Trophoblast cell (in vitro differentiated cells and primary cell): ENCODE results near the gene PANK2.

Experiments
- DNase-seq, 2 donors: peaks; one replicate each; pipeline ENCODE4 v3.0.0-alpha.2; 2016
- H2AFZ ChIP-seq: 2 replicates; pipeline ENCODE4 v1.6.1; 2013; ENCODE audit warnings: low read length, moderate library complexity, mild to moderate bottlenecking; ENCODE audit not compliant: insufficient read depth, poor library complexity
- H2AK5ac ChIP-seq: 2 replicates; pipeline ENCODE4 v1.6.1; 2013; ENCODE audit warnings: mild to moderate bottlenecking, low read length
- H2BK120ac ChIP-seq: 2 replicates; pipeline ENCODE4 v1.6.1; 2013; ENCODE audit warnings: low read length, mild to moderate bottlenecking, moderate library complexity; ENCODE audit not compliant: insufficient read depth, poor library complexity
- H2BK12ac ChIP-seq: 2 replicates; pipeline ENCODE4 v1.6.1; 2013; ENCODE audit warnings: mild to moderate bottlenecking, low read length, moderate library complexity
- H2BK5ac ChIP-seq: 2 replicates; pipeline ENCODE4 v1.6.1; 2013; ENCODE audit warnings: low read length, low read depth, moderate library complexity, mild to moderate bottlenecking; ENCODE audit not compliant: poor library complexity
- H3K14ac ChIP-seq: 2 replicates; pipeline ENCODE4 v1.6.1; 2013; ENCODE audit warnings: mild to moderate bottlenecking, low read length
- H3K18ac ChIP-seq: 2 replicates; pipeline ENCODE4 v1.6.1; 2013; ENCODE audit warnings: mild to moderate bottlenecking, low read length
- H3K23ac ChIP-seq: 2 replicates; pipeline ENCODE4 v1.6.1; 2013; ENCODE audit warnings: low read length
- H3K27ac ChIP-seq: 2 replicates; pipeline ENCODE4 v1.5.1; 2013; ENCODE audit warnings: low read depth, mild to moderate bottlenecking, inconsistent platforms, low read length, moderate library complexity
- H3K27me3 ChIP-seq: 2 replicates; pipeline ENCODE4 v1.6.1; 2013; ENCODE audit warnings: inconsistent platforms, mild to moderate bottlenecking, low read length, moderate library complexity; ENCODE audit not compliant: insufficient read depth
- H3K36me3 ChIP-seq, 2 experiments: 1 replicate in 1 of 2; 2 replicates in 1 of 2; pipeline ENCODE4 v1.6.1; 2013; ENCODE audit warnings: low read length in 2 of 2, mild to moderate bottlenecking in 2 of 2, moderate library complexity in 1 of 2; ENCODE audit not compliant: insufficient read depth in 2 of 2, control insufficient read depth in 1 of 2
- H3K4ac ChIP-seq: 2 replicates; pipeline ENCODE4 v1.6.1; 2013; ENCODE audit warnings: low read depth, mild to moderate bottlenecking, low read length, moderate library complexity
- H3K4me1 ChIP-seq, 2 experiments: 1 replicate in 1 of 2; 2 replicates in 1 of 2; pipeline ENCODE4 v1.6.1; 2013; ENCODE audit warnings: low read length in 2 of 2, mild to moderate bottlenecking in 2 of 2, moderate library complexity in 1 of 2; ENCODE audit not compliant: insufficient read depth in 2 of 2, control insufficient read depth in 1 of 2
- H3K4me2 ChIP-seq: 2 replicates; pipeline ENCODE4 v1.6.1; 2013; ENCODE audit warnings: inconsistent platforms, mild to moderate bottlenecking, low read length, moderate library complexity
- H3K4me3 ChIP-seq: 2 replicates; pipeline ENCODE4 v1.5.1; 2013; ENCODE audit warnings: mild to moderate bottlenecking, low read depth, low read length, inconsistent platforms
- H3K79me1 ChIP-seq: one replicate; pipeline ENCODE4 v1.6.1; 2013; ENCODE audit warnings: low read length
- H3K79me2 ChIP-seq: 2 replicates; pipeline ENCODE4 v1.6.1; 2013; ENCODE audit warnings: low read length, mild to moderate bottlenecking; ENCODE audit not compliant: control insufficient read depth, insufficient read depth, poor library complexity
- H3K9ac ChIP-seq: 2 replicates; pipeline ENCODE4 v1.6.1; 2013; ENCODE audit warnings: mild to moderate bottlenecking, low read length
- H3K9me3 ChIP-seq: 2 replicates; pipeline ENCODE4 v1.6.1; 2013; ENCODE audit warnings: low read depth, mild to moderate bottlenecking, control low read depth, inconsistent platforms, low read length; ENCODE audit not compliant: insufficient read depth
- H4K12ac ChIP-seq: 2 replicates; pipeline ENCODE4 v1.6.1; 2013; ENCODE audit warnings: low read depth, mild to moderate bottlenecking, low read length, moderate library complexity
- H4K8ac ChIP-seq: 2 replicates; pipeline ENCODE4 v1.6.1; 2013; ENCODE audit warnings: low read depth, mild to moderate bottlenecking, low read length, moderate library complexity
- H4K91ac ChIP-seq: one replicate; pipeline ENCODE4 v1.6.1; 2013; ENCODE audit warnings: low read depth, mild to moderate bottlenecking, low read length, moderate library complexity
- WGBS: extraction: QIAGEN DNeasy Blood & Tissue Kit; methylation state at CpG from one replicate; pipeline ENCODE4 v1.1.7; 2013; ENCODE audit warnings: missing lambda C conversion rate; ENCODE audit not compliant: insufficient read length, insufficient coverage; ENCODE audit errors: extremely low coverage; 5-methylcytosine and 5-hydroxymethylcytosine counted together

Gene PANK2

DNA sequence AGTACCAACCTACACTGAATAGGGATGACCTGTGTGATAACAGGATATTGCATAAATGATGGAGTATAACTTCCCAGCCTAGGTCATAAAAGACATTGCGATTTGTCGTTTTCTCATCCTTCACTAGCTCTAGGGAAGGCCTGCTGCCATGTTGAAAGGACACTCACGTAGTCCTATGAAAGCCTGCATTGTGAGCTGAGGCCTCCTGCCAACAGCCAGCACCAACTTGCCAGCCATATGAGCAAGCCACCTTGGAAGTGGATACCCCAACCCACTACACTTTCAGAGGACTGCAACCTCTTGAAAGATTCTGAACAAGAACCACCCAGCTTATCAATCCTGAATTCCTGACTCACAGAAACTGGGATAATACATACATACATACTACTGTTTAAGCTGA, 3.5 kb upstream of the PANK2 start:
- no peak overlapping the region for H2AFZ ChIP-seq
- DNase-seq, result no peak
- H2BK12ac ChIP-seq, result no peak overlapping the region
- H3K4me2 ChIP-seq, result no peak overlapping the region
- no peak overlapping the region for H3K23ac ChIP-seq
- H3K36me3 ChIP-seq, result no peaks in the 10 kb centered on the region
- peaks cover 6 to 7% of the 10 kb centered on the region in 2 experiments for H3K4me1 ChIP-seq
- H3K9me3 ChIP-seq, result no peaks in the 10 kb centered on the region
- no peak overlapping the region for H3K14ac ChIP-seq
- H2BK5ac ChIP-seq, result no peak overlapping the region
- no peak overlapping the region for H3K18ac ChIP-seq
- H2BK120ac ChIP-seq, result no peak overlapping the region
- peaks cover 15% of the 10 kb centered on the region for H3K79me2 ChIP-seq
- WGBS, result no CpG with 5 or more reads among the region's 3 CpGs
- no peak overlapping the region for H3K4ac ChIP-seq
- H2AK5ac ChIP-seq, result no peak overlapping the region
- H4K91ac ChIP-seq, result no peak overlapping the region
- H3K27ac ChIP-seq, result no peak overlapping the region
- H3K79me1 ChIP-seq, result peaks cover 12% of the 10 kb centered on the region
- H4K12ac ChIP-seq, result no peak overlapping the region
- H3K9ac ChIP-seq, result no peak overlapping the region
- no peak overlapping the region for H4K8ac ChIP-seq
- H3K27me3 ChIP-seq, result no peaks in the 10 kb centered on the region
- H3K4me3 ChIP-seq, result no peak overlapping the region

DNA sequence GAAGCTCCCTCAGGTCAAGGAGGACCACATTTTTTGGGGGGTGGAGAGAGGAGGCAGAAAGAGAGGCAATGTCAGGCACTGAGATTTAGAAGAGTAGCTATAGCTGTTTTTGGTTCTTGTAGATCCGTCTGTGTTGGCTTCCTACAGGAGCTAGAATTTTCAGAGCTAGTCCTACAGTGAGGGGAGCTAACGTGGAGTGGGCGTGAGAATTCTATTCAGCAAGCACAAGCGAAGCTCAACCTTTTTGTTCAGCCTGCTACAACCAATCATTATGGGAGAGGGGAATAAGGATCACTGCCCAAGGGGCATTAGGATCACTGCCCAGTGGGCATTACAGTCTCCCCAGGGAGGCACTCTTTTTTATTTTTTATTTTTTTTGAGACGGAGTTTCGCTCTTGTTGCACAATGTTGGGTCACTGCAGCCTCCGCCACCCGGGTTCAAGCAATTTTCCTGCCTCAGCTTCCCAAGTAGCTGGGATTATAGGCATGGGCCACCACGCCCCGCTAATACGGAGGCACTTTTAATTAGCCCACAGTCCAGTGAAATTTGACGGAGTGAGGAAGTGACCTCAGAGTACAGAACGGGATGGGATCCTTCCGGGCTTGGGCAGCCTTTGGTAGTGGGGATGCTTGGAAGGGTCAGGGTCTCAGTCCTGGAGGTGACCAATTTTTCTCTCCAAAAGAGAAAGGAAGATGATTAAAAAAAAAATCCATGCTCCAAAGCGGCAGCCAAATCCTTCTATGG, 1.1 kb upstream of the PANK2 start:
- Histone ChIP-seq H3K79me2 (peaks cover 28% of the 10 kb centered on the region), H3K36me3 (peaks cover 2% of the 10 kb centered on the region in 2 experiments), H3K4me1 (peaks cover 12 to 13% of the 10 kb centered on the region in 2 experiments), H3K14ac (no peak overlapping the region), H3K79me1 (peaks cover 12% of the 10 kb centered on the region), H3K4me3 (peak overlapping the region; percentile 23), H3K4ac (peak overlapping the region; percentile 80), H3K27ac (no peak overlapping the region), H4K91ac (peak overlapping the region; percentile 99), H4K12ac (no peak overlapping the region), H2BK5ac (peak overlapping the region; percentile 15), H2AK5ac (no peak overlapping the region), H4K8ac (peak overlapping the region; percentile 98), H2BK120ac (no peak overlapping the region), H3K9ac (no peak overlapping the region), H3K23ac (no peak overlapping the region), H3K27me3 (no peaks in the 10 kb centered on the region), H2AFZ (peak overlapping the region; percentile 17), H2BK12ac (no peak overlapping the region), H3K9me3 (no peaks in the 10 kb centered on the region), H3K18ac (peak overlapping the region; percentile 48), H3K4me2 (peak overlapping the region; percentile 56)
- DNase-seq, result peak in 1 of 2 donors; percentile 26
- no CpG with 5 or more reads among the region's 15 CpGs for WGBS

DNA sequence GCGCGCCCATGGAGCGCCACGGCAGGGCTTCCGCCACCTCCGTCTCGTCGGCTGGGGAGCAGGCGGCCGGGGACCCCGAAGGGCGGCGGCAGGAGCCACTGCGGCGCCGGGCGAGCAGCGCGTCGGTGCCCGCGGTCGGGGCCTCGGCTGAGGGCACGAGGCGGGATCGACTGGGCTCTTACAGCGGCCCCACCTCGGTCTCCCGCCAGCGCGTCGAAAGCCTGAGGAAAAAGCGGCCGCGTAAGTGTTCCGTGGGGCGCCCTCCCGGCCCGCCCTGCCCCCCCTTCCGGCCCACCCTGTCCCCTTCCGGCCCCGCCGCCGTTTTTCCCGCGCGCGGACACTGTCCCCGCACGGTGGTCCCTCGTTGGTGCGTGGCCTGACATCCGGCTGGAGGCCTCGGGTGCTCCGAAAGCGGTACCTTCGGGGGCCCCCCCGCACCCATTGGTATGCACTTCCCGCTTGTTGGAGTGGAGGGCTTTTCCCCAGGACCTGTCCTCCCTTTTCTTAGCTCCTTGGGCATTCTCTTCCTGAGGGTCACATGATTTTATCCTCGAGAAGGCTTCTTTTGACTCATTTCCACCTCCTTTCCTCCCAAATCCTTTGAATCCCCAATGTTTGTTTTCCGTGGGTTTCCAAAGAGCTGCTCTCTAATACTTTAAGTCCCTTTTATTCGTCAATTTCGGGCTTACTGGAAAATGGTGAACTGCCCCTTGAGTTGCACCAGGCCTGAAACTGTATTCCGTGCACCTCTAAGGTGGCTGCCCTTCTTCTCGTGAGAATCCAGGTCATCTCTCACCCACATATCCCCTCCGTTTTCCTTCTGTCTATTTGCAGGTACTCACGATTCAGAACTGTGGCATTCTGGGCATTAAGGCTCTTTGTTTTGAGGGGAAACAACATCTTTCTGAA, 556 bp downstream of the PANK2 start:
- DNase-seq, result peak in 1 of 2 donors; percentile 10

DNA sequence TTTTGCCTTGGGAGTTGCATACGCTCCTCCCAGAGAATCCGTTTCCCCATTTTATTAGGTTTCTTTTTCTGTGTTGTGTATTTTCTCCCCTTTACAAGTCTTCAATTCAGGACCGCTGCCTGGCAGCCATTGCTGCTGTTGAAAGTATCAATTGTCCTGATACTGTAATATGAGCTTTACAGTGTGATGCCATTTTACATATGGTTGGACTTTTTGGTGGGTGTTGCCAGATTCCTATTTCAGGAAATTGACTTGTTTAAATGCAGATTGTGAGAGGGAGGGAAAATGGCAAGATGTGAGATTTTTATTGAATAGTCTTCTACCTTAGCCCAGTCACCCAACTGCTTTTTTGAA, 1.2 kb downstream of the PANK2 start:
- Histone ChIP-seq H3K9me3 (no peaks in the 10 kb centered on the region), H3K14ac (peak overlapping the region; percentile 46), H3K4me2 (peak overlapping the region; percentile 70), H3K18ac (no peak overlapping the region), H3K27me3 (no peaks in the 10 kb centered on the region), H2AFZ (no peak overlapping the region), H3K79me2 (peaks cover 37% of the 10 kb centered on the region), H3K4me1 (peaks cover 12 to 16% of the 10 kb centered on the region in 2 experiments), H3K9ac (peak overlapping the region; percentile 91), H4K8ac (no peak overlapping the region), H4K12ac (no peak overlapping the region), H2BK120ac (no peak overlapping the region), H4K91ac (peak overlapping the region; percentile 26), H2BK5ac (no peak overlapping the region), H2AK5ac (no peak overlapping the region), H3K27ac (no peak overlapping the region), H3K36me3 (peaks cover 2 to 4% of the 10 kb centered on the region in 2 experiments), H3K23ac (no peak overlapping the region), H3K79me1 (peaks cover 12% of the 10 kb centered on the region), H3K4ac (peak overlapping the region; percentile 98), H3K4me3 (peak overlapping the region; percentile 99), H2BK12ac (no peak overlapping the region)
- DNase-seq, result peak in 1 of 2 donors; percentile 36
- no CpG with 5 or more reads among the region's 3 CpGs for WGBS

More for the DNA sequence above, 556 bp downstream of the PANK2 start:
- H3K79me1 ChIP-seq, result peaks cover 12% of the 10 kb centered on the region
- peak overlapping the region; percentile 87 for H3K27ac ChIP-seq
- peak overlapping the region; percentile 97 for H3K9ac ChIP-seq
- H3K9me3 ChIP-seq, result no peaks in the 10 kb centered on the region
- peak overlapping the region; percentile 89 for H2AK5ac ChIP-seq
- H3K4me2 ChIP-seq, result peak overlapping the region; percentile 70
- peak overlapping the region; percentile 98 for H4K91ac ChIP-seq
- peak overlapping the region; percentile 94 for H2BK5ac ChIP-seq
- peaks cover 2% of the 10 kb centered on the region in 2 experiments for H3K36me3 ChIP-seq
- peaks cover 33% of the 10 kb centered on the region for H3K79me2 ChIP-seq
- H2AFZ ChIP-seq, result peak overlapping the region; percentile 62
- H3K4ac ChIP-seq, result peak overlapping the region; percentile 98
- peak overlapping the region; percentile 97 for H4K12ac ChIP-seq
- H3K18ac ChIP-seq, result peak overlapping the region; percentile 91
- peak overlapping the region; percentile 94 for H4K8ac ChIP-seq
- WGBS, result no CpG with 5 or more reads among the region's 68 CpGs
- peak overlapping the region; percentile 99 for H3K4me3 ChIP-seq
- H2BK120ac ChIP-seq, result peak overlapping the region; percentile 94
- no peaks in the 10 kb centered on the region for H3K27me3 ChIP-seq
- H3K14ac ChIP-seq, result peak overlapping the region; percentile 95
- H3K4me1 ChIP-seq, result peaks cover 12 to 16% of the 10 kb centered on the region in 2 experiments
- H2BK12ac ChIP-seq, result no peak overlapping the region
- no peak overlapping the region for H3K23ac ChIP-seq
